NCI-H226 (cell line): ENCODE measurements around the gene KPNA3.
"Not testable (repeated sequence)": the region's sequence is repeated elsewhere in the genome, so short reads cannot be mapped to it uniquely, and the experiment has no call there.

Source experiments
- DNase-seq: peaks from one replicate; pipeline ENCODE4 v3.0.0-alpha.2; 2015

KPNA3 gene

DNA sequence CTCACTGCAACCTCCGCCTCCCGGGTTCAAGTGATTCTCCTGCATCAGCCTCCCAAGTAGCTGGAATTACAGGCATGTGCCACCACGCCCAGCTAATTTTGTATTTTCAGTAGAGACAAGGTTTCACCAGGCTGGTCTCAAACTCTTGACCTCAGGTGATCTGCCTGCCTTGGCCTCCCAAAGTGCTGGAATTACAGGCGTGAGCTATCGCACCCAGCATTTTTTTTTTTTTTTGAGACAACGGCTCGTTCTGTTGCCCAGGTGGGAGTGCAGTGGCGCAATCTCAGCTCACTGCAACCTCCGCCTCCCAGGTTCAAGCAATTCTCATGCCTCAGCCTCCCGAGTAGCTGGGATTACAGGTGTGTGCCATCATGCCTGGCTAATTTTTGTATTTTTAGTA lies 10.6 kb upstream of the KPNA3 start:
- not testable (repeated sequence) for DNase-seq

- DNase-seq: no peak
These were observed 9.9 kb upstream of the KPNA3 start for GRCh38 chr13:49802426-49802825.

GRCh38 chr13:49791711-49792549 lies 552 bp downstream of the KPNA3 start:
- no peak for DNase-seq

GRCh38 chr13:49791315-49791710 lies 1.2 kb downstream of the KPNA3 start:
- DNase-seq: no peak

GRCh38 chr13:49789968-49790367 lies 2.5 kb downstream of the KPNA3 start:
- DNase-seq: no peak

DNA sequence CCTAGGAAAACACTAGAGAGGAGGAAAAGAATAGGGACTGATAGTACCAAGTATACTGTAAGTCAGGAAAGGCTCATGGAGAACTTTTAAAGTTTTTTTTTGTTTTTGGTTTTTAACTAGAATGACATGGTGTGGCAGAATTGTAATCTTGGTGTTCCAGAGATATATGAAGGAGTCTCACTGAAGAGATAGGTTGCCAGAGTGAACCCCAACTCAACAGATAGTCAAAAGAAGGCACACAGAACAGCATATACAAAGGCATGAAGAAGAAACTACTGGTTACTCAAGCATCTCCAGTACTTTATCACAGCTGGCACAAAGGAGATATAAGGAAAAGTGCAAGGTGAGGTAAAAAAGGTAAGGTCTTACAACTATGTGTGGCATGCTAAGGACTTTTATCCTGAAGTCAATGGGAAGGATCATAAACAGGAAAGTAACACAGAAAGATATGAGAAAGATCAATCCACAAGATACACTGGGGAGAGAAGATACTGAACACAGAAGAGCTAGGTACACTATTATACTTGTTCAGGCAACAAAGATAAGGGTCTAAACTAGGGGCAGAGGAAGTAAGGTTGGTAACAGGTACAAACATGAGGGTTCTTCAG lies 6.0 kb downstream of the KPNA3 start:
- DNase-seq: no peak

- DNase-seq: no peak
These were observed 7.5 kb downstream of the KPNA3 start for GRCh38 chr13:49784886-49785570.

DNA sequence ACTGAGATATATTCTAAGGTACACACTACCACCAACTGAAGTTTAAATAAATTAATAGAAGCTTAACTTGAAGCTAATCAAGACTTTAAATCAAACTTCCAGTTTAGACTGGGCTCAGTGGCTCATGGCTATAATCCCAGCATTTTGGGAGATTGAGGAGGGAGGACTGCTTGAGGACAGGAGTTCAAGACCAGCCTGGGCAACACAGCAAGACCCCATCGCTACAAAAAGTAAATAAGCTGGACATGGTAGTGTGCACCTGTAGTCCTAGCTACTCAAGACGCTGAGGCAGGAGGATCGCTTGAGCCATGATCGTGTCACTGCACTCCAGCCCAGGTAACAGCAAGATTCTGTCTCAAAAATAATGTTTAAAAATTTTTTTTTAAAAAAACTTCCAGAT lies 8.6 kb downstream of the KPNA3 start:
- no peak for DNase-seq

GRCh38 chr13:49782784-49783183 lies 9.7 kb downstream of the KPNA3 start:
- no peak for DNase-seq

DNA sequence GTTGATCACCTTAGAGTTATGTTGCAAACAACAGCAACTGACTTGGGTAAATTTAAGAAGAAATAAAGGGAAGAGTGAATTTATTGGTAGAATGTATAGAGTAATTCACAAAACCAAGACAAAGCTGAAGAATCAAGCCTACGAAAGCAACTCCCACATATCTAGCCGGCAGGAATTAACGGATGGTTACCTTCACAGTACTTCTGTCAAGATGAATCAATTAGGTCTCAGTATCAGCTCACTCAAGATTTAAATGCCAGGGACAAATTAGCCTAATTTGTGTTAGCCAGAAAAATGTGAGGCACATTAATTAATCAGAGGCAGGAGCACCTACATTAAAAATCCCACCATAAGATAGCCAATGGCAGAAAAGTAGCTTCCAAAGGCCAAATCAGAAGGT lies 10.7 kb downstream of the KPNA3 start:
- no peak for DNase-seq

- no peak for DNase-seq
These were observed 12.8 kb downstream of the KPNA3 start for GRCh38 chr13:49779721-49780120.

GRCh38 chr13:49777746-49778614 lies 14.5 kb downstream of the KPNA3 start:
- no peak for DNase-seq

DNA sequence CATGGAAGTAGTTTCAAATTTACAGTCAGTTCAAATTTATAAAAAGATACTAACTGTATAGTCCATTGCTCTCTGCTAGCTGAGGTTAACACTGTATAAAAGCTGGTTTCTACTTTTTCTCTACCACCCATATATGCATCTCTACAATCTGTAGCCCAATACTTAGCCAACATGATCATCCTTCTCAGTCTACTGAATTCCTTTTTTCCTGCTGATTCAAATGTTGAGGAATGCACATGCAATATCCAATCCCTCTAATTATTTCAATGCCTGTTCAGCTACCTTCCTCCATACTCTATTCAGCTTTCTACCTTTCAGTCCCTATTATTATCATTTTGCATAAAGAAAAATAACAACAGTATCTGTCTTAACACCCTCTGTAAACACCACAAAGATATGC lies 15.6 kb downstream of the KPNA3 start:
- peak; percentile 26 for DNase-seq

GRCh38 chr13:49774376-49775005 lies 18.0 kb downstream of the KPNA3 start:
- DNase-seq: no peak

DNA sequence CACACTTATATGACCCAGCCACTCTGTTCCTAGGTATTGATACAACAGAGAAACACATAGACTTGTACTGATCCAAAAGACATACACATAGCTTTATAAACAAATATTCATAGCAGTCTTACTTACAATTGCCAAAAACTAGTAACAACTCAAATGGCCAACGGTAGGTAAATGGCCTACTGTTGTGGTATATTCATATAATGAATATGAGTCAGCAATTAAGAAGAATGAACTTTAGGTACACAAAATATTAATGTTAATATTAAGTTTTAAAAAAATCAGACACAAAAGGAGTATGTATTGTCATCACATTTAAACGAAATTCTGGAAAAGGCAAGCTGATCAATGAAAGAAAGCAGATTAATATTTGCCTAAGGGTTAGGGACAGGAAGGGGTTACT lies 19.7 kb downstream of the KPNA3 start:
- no peak for DNase-seq

DNA sequence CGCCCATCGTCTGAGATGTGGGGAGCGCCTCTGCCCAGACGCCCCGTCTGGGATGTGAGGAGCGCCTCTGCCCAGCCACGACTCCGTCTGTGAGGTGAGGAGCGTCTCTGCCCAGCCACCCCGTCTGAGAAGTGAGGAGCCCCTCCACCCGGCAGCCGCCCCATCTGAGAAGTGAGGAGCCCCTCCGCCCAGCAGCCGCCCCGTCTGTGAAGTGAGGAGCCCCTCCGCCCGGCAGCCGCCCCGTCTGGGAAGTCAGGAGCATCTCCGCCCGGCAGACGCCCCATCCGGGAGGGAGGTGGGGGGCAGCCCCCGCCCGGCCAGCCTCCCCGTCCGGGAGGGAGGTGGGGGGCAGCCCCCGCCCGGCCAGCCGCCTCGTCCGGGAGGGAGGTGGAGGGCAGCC lies 30.7 kb downstream of the KPNA3 start:
- not testable (repeated sequence) for DNase-seq

- DNase-seq: no peak
These were observed 31.9 kb downstream of the KPNA3 start for GRCh38 chr13:49760558-49760957.

GRCh38 chr13:49759503-49759902 lies 33.0 kb downstream of the KPNA3 start:
- no peak for DNase-seq

DNA sequence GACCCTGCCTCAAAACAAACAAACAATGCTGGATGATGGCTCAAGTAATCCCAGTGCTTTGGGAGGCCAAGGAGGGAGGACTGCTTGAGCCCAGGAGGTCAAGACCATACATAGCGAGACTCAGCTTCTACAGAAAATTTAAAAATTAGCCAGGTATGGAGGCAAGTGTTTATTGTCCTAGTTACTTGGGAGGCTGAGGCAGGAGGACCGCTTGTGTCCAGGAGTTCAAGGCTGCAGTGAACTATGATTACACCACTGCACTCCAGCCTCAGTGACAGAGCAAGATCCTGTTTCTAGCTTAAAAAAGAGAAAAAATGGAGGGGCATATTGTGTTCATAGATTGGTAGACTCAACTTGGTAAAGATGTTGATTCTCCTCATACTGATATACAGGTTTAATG lies 36.2 kb downstream of the KPNA3 start:
- no peak for DNase-seq

GRCh38 chr13:49754146-49754545 lies 38.3 kb downstream of the KPNA3 start:
- DNase-seq: no peak

DNA sequence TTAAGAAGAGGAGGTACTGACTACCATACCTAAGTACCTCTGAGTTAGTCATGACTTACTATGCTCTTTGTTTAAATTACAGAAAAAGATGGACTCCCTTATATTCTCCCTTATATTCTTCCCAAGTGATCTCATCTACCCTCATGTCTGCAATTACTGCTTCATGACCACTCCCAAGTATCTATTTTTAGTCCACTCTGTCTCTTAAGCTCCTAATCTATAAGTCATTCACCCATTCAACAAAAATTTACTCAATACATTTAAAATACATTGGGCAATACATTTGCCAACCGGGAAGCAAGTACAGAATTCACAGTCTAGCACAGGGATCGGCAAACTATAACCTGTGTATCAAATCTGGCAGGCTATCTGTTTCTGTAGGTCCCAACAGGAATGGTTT lies 42.6 kb downstream of the KPNA3 start:
- DNase-seq: no peak

DNA sequence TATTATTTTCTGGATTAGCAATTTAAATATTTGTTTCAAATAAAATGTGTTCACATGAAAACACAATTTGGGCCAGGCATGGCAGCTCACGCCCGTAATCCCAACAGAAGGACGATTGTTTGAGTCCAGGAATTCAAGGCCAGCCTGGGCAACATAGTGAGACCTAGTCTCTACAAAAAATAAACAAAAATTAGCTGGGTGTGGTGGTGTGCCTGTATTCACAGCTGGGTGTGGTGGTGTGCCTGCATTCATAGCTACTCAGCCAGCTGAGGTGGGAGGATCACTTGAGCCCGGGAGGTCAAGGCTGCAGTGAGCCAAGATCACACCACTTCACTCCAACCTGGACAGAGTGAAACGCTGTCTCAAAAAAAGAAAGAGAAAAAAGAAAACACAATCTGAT lies 46.4 kb downstream of the KPNA3 start:
- peak; percentile 20 for DNase-seq

DNA sequence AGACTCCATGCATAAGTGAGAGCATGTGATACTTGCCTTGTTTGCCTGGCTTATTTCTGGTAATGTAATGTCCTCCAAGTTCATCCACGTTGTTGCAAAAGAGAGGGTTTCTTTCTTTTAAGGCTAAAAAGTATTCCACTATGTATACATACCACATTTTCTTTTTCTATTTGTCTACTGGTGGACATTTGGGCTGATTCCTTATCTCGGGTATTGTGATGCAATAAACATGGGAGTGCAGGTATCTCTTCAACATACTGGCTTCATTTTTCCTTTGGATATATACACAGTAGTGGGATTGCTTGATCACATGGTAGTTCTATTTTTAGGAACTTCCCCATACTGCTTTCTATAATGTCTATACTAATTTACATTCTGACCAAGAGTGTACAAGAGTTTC lies 51.6 kb downstream of the KPNA3 start:
- DNase-seq: no peak
